Activated CD4-positive, CD25-positive, alpha-beta regulatory T cell treated with anti-CD3 and anti-CD28 coated beads, Interleukin-2, amount 50 U/mL, for 24 hours (primary cell): ENCODE measurements around the gene TMA7B.

Experiments used
- ATAC-seq, 2 donors: fragments of 150-1000 bp; cut with Tn5 transposase; one replicate each; pipeline ENCODE4 v1.10.0; 2021; ENCODE audit warnings: mild to moderate bottlenecking in 1 of 2, moderate library complexity in 1 of 2

Gene TMA7B

DNA sequence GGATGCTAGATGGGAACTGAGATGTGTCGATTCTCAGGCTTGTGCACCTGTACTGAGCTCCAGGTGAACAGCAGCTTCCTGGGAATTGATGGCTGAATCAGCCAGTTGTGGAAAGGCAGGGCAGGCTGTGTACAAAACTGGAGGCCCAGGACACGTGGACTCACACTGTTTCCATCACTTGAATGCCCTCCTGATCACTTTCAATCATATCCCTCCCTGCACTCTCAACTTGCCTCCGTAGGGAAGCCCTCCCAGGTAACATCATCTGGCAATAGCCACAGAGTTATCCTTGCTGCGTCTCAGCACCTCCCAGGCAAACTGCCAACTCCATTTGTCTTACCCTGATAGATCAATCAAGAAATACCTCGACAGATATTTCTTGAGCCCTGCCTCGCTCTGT, 44.6 kb downstream of the TMA7B start:
- ATAC-seq = no peak

DNA sequence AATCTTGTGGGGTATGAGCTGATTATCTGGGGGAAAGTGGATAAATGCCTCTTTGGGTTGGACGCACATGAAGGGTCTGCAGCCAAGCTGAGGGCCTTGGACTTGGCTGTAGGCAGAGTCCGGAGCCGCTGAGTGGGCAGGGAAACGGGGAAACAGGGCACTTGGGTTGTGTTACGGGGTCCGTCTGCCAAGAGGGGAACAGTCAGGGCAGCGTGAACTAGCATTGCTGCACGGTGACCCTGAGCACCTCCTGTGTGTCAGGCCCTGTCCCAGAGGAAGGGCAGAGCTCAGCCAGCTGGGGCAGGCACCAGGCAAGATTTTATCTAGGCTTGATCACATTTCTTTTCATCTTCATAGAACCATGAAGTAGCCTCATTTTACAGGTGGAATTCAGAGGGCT, 46.4 kb downstream of the TMA7B start:
- ATAC-seq = no peak

DNA sequence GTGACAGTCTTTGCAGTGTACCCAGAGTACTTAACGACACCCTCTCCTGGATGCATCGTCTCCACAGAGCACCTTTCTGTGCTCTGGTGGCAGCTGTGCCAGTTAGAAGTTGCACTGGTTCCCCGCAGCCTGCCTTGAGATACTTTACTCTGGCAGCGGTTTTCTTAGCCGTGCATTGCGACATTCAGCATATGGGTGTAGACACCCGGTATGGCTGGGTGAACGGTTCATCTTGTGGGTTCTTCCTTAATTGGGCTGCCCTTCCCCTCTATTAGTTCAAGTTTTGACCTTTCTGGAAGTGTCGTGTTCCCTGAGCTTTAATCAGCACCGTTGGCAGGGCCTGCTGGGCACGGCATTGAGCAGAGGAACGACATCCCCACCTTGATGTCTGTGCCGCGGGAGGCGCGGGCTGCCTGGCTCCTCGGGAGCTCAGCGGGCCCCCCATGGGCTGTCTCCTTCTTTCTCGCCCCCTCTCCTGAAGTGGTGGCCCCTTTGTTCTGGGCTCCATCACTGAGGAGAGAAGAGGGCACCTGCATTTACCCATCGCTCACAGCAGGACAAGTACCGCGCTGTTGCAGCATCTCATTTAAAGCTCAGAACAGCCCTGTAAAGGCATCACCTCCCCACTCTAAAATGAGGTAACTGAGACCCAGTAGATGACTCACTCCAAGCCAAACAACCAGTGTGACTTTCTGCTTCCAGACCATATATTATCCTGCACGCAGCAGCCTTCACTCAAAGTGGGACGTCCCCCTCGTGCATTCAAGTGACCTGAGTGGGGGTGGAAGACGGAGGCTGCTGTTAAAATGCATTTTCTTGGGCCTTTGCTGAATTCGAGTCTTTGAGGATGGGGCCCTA, 47.9 kb downstream of the TMA7B start:
- no peak for ATAC-seq

DNA sequence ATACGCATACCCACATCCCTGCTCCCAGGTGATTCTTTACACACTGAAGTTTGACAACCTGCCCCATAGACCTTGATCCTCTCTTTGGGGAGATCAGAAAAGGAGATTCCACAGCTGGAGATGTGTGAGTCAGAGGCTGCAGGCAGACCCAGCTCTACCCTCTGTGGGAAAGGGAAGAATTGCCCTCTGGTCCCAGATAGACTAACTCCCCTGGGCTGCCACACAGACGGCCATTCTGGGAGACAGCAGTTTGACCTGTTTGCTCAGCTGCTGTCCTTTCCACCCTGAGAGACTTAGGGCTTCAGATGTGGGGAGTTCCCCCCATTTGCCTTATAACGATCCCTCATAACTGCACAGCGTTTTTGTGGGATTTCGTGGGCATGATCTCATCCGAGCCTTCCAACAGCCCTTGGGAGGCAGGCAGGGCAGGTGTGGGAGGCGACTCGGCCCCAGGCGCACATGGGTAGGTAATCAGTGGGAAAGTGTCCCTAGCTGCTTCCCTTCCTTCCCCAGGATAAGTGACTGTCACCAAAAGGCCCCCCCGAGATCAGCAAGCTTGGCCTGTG, 48.6 kb downstream of the TMA7B start:
- ATAC-seq = no peak

DNA sequence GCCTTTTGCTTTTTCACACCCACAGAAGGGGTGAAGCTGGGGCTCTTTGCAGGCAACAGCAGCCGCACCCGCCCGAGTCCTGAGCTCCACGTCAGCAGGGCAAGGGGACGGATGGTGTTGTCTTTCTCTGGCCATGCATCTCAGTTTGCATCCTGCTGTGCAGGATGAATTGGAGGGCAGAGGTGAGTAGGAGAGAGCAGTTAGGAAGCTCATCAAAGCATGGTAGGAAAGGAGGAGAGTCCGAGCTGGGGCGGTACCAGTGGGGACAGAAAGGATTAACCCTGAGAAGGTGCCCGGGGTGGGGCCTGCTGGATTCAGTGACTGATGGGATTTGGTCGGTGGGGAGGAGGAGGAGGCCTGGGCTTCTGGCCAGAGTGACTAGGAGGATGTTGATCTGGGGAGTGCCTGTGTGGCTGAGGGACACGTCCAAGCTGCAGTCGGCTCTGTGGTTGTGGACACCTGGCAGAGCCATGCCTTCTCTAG, 49.1 kb downstream of the TMA7B start:
- ATAC-seq = no peak

DNA sequence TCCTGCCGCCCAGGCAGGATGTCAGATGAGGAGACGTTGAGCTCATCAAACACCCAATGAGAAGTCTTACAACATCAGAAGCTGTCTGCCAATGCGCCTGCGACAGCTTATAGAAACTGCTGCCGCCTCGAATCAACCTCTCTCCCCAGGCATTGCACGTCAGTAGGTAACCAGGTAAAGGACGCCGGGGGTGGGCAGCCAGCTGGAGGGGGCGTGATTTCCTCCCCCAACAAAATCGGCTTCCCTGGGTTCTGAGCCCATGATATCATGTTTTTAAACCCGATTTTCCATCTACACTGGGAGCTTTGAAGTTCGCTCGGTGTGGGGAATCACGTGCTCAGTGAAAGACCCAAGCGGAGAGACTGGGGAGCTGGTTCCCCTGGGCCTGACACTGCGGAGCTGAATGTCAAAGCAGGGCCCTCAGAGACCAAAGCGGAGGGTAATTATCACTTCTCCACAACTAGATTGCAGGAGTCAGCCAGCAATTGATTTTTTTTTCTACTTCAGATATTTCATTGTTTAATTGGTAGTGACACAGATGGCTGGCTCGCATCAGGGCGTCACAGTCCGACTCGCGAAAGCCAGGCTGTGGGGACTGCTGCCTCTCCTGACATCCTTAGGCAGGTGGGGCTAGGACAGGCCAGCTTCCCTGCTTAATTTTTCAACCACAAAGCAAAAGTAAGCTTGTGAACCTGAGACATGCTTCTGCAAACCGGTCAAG, 49.9 kb downstream of the TMA7B start:
- peak; percentile 64 for ATAC-seq

DNA sequence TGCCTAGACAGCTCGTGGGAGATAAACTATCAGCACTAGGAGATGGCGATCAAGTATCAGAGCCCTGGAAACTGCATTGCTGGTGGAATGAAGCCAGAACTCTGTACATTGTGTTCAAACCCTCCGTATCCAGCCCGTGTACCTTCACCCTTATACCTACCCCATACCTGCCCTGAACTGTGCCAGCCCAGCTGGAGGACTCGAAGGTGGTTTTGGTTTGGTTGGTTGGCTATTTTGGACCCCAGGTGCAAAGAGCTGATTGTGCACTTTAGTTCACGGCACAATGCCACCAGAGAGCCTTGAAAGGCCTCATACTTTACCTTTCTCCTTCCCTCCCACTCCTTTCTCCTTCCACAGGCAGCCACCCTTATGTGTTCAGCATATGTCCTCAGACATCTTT, 50.5 kb downstream of the TMA7B start:
- no peak for ATAC-seq
